Activated T-cell treated with anti-CD3 and anti-CD28 coated beads for 24 hours (primary cell): Measurements from ENCODE around the gene DENND1A.
"Not testable (repeated sequence)": the region's sequence is repeated elsewhere in the genome, so short reads cannot be mapped to it uniquely, and the experiment has no call there.

Experiments used
- DNase-seq: peaks from one replicate; pipeline ENCODE4 v3.0.0-alpha.2; 2020; ENCODE audit warnings: low read depth

Gene DENND1A

GRCh38 chr9:123923377-123923776 is 6.5 kb downstream of the DENND1A start:
- DNase-seq = no peak

- DNase-seq = no peak
Measured at GRCh38 chr9:123922911-123923310, 7.0 kb downstream of the DENND1A start.

GRCh38 chr9:123922431-123922830 is 7.5 kb downstream of the DENND1A start:
- no peak for DNase-seq

GRCh38 chr9:123914517-123915196 is 15.3 kb downstream of the DENND1A start:
- DNase-seq = no peak

GRCh38 chr9:123912167-123912897 is 17.6 kb downstream of the DENND1A start:
- no peak for DNase-seq

GRCh38 chr9:123911024-123911423 is 18.9 kb downstream of the DENND1A start:
- DNase-seq = no peak

- DNase-seq = not testable (repeated sequence)
Measured at GRCh38 chr9:123909192-123909591, 20.7 kb downstream of the DENND1A start.

- DNase-seq = not testable (repeated sequence)
Measured at GRCh38 chr9:123903550-123903949, 26.4 kb downstream of the DENND1A start.

- no peak for DNase-seq
Measured at GRCh38 chr9:123894822-123895221, 35.1 kb downstream of the DENND1A start.

- DNase-seq = no peak
Measured at GRCh38 chr9:123893831-123894460, 36.0 kb downstream of the DENND1A start.

GRCh38 chr9:123893115-123893514 is 36.8 kb downstream of the DENND1A start:
- DNase-seq = no peak

- DNase-seq = no peak
Measured at GRCh38 chr9:123887837-123888236, 42.1 kb downstream of the DENND1A start.

GRCh38 chr9:123885834-123886233 is 44.1 kb downstream of the DENND1A start:
- DNase-seq = not testable (repeated sequence)

- no peak for DNase-seq
Measured at GRCh38 chr9:123883634-123884033, 46.3 kb downstream of the DENND1A start.

GRCh38 chr9:123881604-123882003 is 48.3 kb downstream of the DENND1A start:
- DNase-seq = no peak

GRCh38 chr9:123880420-123880819 is 49.5 kb downstream of the DENND1A start:
- no peak for DNase-seq

GRCh38 chr9:123876750-123877149 is 53.2 kb downstream of the DENND1A start:
- DNase-seq = no peak

- no peak for DNase-seq
Measured at GRCh38 chr9:123872710-123873109, 57.2 kb downstream of the DENND1A start.

GRCh38 chr9:123871781-123872180 is 58.1 kb downstream of the DENND1A start:
- DNase-seq = no peak

GRCh38 chr9:123868002-123868401 is 61.9 kb downstream of the DENND1A start:
- DNase-seq = no peak

- DNase-seq = no peak
Measured at GRCh38 chr9:123867034-123867433, 62.9 kb downstream of the DENND1A start.

- no peak for DNase-seq
Measured at GRCh38 chr9:123866497-123866896, 63.4 kb downstream of the DENND1A start.
